Smooth muscle cell (in vitro differentiated cells): ENCODE results near the gene HSPA12B. TPM values are rescaled to one million over a fixed set of nuclear protein-coding genes. Genes with fewer than 3 reads are reported as not detected.

Experiments used
- DNase-seq: peaks from one replicate; lab custom pipeline; 2025; ENCODE audit not compliant: unreplicated experiment; lab: John Stamatoyannopoulos, UW
- H2AFZ ChIP-seq: fragments of 200-600 bp; sonication (generic); 2 replicates; pipeline ENCODE4 v1.6.0; 2016; ENCODE audit warnings: antibody characterized with exemption, low read depth, mild to moderate bottlenecking
- H3F3A ChIP-seq: fragments of 200-600 bp; sonication (generic); 2 replicates; pipeline ENCODE4 v1.6.0; 2017; ENCODE audit warnings: antibody characterized with exemption, low read depth
- H3K27ac ChIP-seq: fragments of 200-600 bp; sonication (generic); 2 replicates; pipeline ENCODE4 v1.5.1; 2016; ENCODE audit warnings: low read depth, mild to moderate bottlenecking
- H3K27me3 ChIP-seq: fragments of 200-600 bp; sonication (generic); 2 replicates; pipeline ENCODE4 v1.6.1; 2016; ENCODE audit warnings: low read depth, mild to moderate bottlenecking
- H3K36me3 ChIP-seq: fragments of 200-600 bp; sonication (generic); 2 replicates; pipeline ENCODE4 v1.5.1; 2016; ENCODE audit warnings: low read depth
- H3K4me1 ChIP-seq: fragments of 200-600 bp; sonication (generic); 2 replicates; pipeline ENCODE4 v1.5.1; 2016; ENCODE audit warnings: low read depth
- H3K4me2 ChIP-seq: fragments of 200-600 bp; sonication (generic); 2 replicates; pipeline ENCODE4 v1.6.0; 2016; ENCODE audit warnings: mild to moderate bottlenecking
- H3K4me3 ChIP-seq: fragments of 200-600 bp; sonication (generic); 2 replicates; pipeline ENCODE4 v1.5.1; 2016; ENCODE audit warnings: mild to moderate bottlenecking
- H3K79me2 ChIP-seq: fragments of 200-600 bp; sonication (generic); 2 replicates; pipeline ENCODE4 v1.6.0; 2016; ENCODE audit warnings: low read depth, mild to moderate bottlenecking
- H3K9ac ChIP-seq: fragments of 200-600 bp; sonication (generic); 2 replicates; pipeline ENCODE4 v1.6.0; 2016; ENCODE audit warnings: low read depth
- H3K9me3 ChIP-seq: fragments of 200-600 bp; sonication (generic); replicated peaks from 2 replicates; pipeline ENCODE4 v1.5.1; 2016; ENCODE audit warnings: low read depth
- H4K20me1 ChIP-seq: fragments of 200-600 bp; sonication (generic); 2 replicates; pipeline ENCODE4 v1.6.0; 2016; ENCODE audit warnings: low read depth
- WGBS: methylation state at CpG from one replicate; pipeline ENCODE4 v1.1.7; 2016; ENCODE audit warnings: low lambda C conversion rate; 5-methylcytosine and 5-hydroxymethylcytosine counted together
- polyA plus RNA-seq: library from polyadenylated mRNA; unstranded; fragments of >200 nt; fragmentation: Nextera tagmentation; extraction: Ambion mirVana; gene quantifications from 2 replicates; pipeline ENCODE4 v1.2.1, GENCODE V29; 2016
- total RNA-seq: library from RNA; depleted of rRNA; stranded (reverse); fragments of >200 nt; gene quantifications from 2 replicates; pipeline ENCODE4 v1.2.3, GENCODE V29; 2014
- TF ChIP-seq, protein P1 (sequence below): fragments of 200-600 bp; sonication (generic); IDR thresholded peaks from 2 replicates; pipeline ENCODE4 v1.5.1; 2017; ENCODE audit warnings: borderline replicate concordance, mild to moderate bottlenecking, antibody characterized with exemption; ENCODE audit not compliant: insufficient read depth, poor library complexity, severe bottlenecking

HSPA12B gene
- total and polyA plus RNA-seq, 2 experiments from 2014 or later: 0.04 to 1.0 TPM

GRCh38 chr20:3755814-3756480 is 23.5 kb downstream of the HSPA12B start:
- Histone ChIP-seq H3K9ac (no peak overlapping the region), H3K9me3 (no peaks in the 10 kb centered on the region), H2AFZ (no peak overlapping the region), H3K4me3 (no peak overlapping the region), H3K27me3 (peaks cover 11% of the 10 kb centered on the region), H3K36me3 (no peaks in the 10 kb centered on the region), H3K79me2 (no peaks in the 10 kb centered on the region), H3K4me1 (peaks cover 11% of the 10 kb centered on the region), H3F3A (peaks cover 2% of the 10 kb centered on the region), H3K4me2 (no peak overlapping the region), H4K20me1 (peaks cover 7% of the 10 kb centered on the region), H3K27ac (no peak overlapping the region)
- 96% methylated on average over 4 of the region's 5 CpGs for WGBS
- TF ChIP-seq, protein P1, sequence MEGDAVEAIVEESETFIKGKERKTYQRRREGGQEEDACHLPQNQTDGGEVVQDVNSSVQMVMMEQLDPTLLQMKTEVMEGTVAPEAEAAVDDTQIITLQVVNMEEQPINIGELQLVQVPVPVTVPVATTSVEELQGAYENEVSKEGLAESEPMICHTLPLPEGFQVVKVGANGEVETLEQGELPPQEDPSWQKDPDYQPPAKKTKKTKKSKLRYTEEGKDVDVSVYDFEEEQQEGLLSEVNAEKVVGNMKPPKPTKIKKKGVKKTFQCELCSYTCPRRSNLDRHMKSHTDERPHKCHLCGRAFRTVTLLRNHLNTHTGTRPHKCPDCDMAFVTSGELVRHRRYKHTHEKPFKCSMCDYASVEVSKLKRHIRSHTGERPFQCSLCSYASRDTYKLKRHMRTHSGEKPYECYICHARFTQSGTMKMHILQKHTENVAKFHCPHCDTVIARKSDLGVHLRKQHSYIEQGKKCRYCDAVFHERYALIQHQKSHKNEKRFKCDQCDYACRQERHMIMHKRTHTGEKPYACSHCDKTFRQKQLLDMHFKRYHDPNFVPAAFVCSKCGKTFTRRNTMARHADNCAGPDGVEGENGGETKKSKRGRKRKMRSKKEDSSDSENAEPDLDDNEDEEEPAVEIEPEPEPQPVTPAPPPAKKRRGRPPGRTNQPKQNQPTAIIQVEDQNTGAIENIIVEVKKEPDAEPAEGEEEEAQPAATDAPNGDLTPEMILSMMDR: no peak
- no peak for DNase-seq

- H3K4me2 ChIP-seq: no peak overlapping the region
- H3F3A ChIP-seq: no peaks in the 10 kb centered on the region
- DNase-seq: no peak
- no peak overlapping the region for H3K4me3 ChIP-seq
- H4K20me1 ChIP-seq: peaks cover 6% of the 10 kb centered on the region
- no peaks in the 10 kb centered on the region for H3K36me3 ChIP-seq
- H3K4me1 ChIP-seq: peaks cover 7% of the 10 kb centered on the region
- no peaks in the 10 kb centered on the region for H3K9me3 ChIP-seq
- H3K79me2 ChIP-seq: no peaks in the 10 kb centered on the region
- H3K9ac ChIP-seq: no peak overlapping the region
- 100% methylated on average over 2 of the region's 2 CpGs for WGBS
- no peak overlapping the region for H3K27ac ChIP-seq
- H2AFZ ChIP-seq: no peak overlapping the region
- H3K27me3 ChIP-seq: no peaks in the 10 kb centered on the region
- TF ChIP-seq, protein P1: no peak
Measured at GRCh38 chr20:3757268-3757667, 24.8 kb downstream of the HSPA12B start.

- Histone ChIP-seq H3K36me3 (no peaks in the 10 kb centered on the region), H3K79me2 (no peaks in the 10 kb centered on the region), H3K9me3 (no peaks in the 10 kb centered on the region), H3F3A (no peaks in the 10 kb centered on the region), H3K9ac (no peak overlapping the region), H3K4me3 (no peak overlapping the region), H4K20me1 (no peaks in the 10 kb centered on the region), H2AFZ (no peak overlapping the region), H3K27me3 (no peaks in the 10 kb centered on the region), H3K4me1 (peaks cover 7% of the 10 kb centered on the region), H3K27ac (no peak overlapping the region), H3K4me2 (no peak overlapping the region)
- TF ChIP-seq, protein P1: no peak
- WGBS: 94% methylated on average over 11 of the region's 11 CpGs
- DNase-seq: no peak
Measured at GRCh38 chr20:3758566-3758965, 26.1 kb downstream of the HSPA12B start.

DNA sequence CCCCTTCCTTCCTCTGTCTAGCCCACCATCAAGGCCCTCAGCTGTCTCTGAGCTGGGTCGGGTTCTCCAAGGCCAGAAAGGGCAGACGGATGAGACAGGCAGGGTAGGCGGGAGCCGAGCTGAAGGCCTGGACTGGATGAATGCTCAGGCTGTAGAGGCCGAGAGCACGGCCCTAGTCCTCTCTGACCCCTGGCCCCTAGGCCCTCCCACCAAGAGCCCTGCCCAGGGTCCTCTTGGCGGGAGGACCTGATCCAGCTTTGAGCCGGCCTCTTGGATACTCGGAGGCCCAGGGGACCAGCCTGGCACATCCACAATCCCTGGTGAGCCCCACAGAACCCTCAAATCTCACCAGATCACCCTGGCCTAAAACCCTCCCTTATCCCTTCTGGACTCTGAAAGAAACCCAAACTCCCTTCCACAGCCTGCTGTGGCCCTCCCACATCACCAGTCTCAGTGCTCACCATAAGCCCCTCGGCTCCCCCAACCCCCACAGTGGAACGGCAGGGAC is 26.9 kb downstream of the HSPA12B start:
- TF ChIP-seq, protein P1: no peak
- Histone ChIP-seq H3K27me3 (no peaks in the 10 kb centered on the region), H3K36me3 (no peaks in the 10 kb centered on the region), H3K4me2 (no peak overlapping the region), H3K9ac (no peak overlapping the region), H3K4me3 (no peak overlapping the region), H3F3A (no peaks in the 10 kb centered on the region), H3K4me1 (peaks cover 7% of the 10 kb centered on the region), H4K20me1 (no peaks in the 10 kb centered on the region), H2AFZ (no peak overlapping the region), H3K9me3 (no peaks in the 10 kb centered on the region), H3K27ac (no peak overlapping the region), H3K79me2 (no peaks in the 10 kb centered on the region)
- no peak for DNase-seq
- WGBS: 92% methylated on average over 11 of the region's 11 CpGs
